Stimulated activated CD8-positive, alpha-beta memory T cell treated with anti-CD3 and anti-CD28 coated beads, Interleukin-15, amount 100 ng/mL, for 1 hour (primary cell): ENCODE measurements around the gene DNAJC5.

Experiments used
- DNase-seq: peaks from one replicate; pipeline ENCODE4 v3.0.0-alpha.2; 2020; ENCODE audit warnings: low read depth

DNAJC5 gene

DNA sequence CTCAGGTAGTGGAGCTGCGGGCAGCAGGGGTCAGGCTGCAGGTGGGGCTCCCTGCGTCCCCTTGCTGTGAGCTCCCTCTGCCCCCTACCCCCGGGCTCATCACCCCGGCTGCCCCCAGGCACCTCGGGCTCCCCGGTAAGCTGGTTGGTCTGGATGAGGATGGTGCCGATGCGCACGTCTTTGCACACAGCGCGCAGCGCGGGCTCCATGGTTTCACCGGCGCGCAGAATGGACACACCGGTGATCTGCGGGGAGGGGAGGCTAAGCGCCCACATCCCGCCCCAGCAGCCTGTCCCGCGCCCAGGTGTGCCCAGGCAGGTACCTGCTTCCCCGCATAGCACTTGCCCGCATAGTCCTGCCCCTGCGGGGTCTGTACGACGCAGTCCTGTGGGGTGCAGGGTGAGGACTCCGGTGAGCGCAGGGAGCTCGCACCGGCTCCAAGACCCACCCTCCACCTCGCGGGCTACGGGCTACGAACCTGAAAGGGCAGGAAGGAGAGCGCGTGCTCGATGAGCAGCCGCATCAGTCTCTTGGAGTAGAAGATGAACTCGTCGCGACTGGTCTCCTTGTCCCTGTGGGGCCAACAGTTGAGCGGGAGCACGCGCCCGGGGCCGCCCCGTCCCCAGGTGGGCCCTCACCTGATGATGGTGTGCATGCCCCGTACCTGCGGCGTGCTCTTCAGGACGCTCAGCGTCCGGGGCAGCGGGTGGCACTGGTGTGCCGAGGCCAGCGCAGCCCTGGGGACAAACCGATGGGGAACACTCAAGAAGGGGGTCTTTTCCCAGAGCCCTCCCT is 45.7 kb downstream of the DNAJC5 start:
- DNase-seq, result no peak

DNA sequence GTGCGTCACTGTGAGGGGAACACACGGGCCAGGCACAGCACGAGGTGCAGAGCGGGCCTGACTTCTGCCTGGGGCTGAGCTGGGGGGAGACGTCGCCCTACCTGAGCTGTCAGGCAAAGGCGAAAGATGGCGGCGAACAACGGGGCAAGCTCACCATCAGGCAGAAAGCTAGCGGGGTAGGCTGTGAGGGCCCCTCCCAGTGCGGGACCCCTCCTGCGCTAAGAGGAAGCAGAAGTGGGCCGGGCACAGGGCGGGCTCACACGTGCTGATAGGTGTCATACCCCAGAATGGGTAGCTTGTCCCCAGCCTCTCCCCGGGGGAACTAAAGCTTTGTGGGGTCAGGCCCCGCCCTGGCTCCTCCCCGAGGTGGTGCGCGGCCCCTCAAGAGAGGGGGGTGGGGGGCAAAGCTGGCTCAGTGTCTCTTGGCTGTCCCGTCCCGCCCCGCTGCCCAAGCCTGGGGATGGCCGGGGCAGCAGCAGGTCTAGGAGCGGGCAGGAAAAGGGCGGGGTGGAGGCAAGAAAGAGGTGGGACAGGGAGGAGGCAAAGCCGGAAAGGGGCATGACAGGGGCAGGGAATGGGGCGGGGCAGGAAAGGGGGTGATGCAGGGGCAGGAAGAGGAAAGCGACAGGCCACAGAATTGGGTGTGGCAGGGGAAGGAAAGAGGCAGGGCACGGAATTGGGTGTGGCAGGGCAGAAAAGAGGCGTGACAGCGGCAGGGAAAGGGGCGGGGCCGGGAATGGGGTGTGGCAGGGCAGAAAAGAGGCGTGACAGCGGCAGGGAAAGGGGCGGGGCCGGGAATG is 46.6 kb downstream of the DNAJC5 start:
- DNase-seq, result no peak

GRCh38 chr20:63942250-63942951 is 47.5 kb downstream of the DNAJC5 start:
- DNase-seq, result no peak

DNA sequence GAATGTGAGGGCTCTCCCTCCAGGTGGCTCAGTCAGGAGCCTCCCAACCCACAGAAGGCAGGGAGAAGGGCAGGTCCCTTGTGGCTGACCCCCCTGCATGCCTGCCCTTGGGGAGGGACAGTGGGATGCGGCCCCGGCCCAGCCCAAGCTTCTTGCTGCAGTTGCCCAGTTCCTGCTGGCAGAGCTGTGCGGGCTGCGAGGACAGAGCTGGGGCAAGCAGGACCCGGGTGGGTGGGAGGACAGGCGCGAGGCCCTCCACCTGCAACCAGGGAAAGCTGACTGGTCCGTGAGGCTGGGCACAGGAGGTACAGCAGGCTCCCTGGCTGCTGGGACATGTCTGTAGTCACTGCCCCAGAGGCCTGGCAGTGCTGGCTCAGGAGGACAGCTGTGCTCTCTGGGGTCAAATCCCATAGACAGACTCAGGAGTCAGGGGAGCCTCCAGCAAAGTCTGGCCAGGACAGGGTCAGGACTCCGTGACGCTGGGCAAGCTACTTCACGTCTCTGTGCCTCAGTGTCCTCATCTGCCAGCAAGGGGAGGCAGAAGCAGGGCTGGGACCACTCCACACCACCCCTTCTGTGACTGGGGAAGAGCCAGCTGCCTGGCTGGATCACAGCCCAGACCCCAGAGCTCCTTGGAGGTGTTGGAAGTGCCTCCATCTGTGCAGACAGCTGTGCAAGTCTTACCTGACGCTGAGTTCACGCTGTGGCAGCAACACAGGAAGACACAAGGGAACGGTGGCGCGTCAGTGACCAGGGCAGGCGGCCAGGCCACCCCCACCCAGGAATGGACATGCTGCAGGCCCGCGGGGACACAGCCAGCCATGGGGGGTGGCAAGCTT is 48.3 kb downstream of the DNAJC5 start:
- no peak for DNase-seq

GRCh38 chr20:63943808-63944077 is 48.8 kb downstream of the DNAJC5 start:
- no peak for DNase-seq

DNA sequence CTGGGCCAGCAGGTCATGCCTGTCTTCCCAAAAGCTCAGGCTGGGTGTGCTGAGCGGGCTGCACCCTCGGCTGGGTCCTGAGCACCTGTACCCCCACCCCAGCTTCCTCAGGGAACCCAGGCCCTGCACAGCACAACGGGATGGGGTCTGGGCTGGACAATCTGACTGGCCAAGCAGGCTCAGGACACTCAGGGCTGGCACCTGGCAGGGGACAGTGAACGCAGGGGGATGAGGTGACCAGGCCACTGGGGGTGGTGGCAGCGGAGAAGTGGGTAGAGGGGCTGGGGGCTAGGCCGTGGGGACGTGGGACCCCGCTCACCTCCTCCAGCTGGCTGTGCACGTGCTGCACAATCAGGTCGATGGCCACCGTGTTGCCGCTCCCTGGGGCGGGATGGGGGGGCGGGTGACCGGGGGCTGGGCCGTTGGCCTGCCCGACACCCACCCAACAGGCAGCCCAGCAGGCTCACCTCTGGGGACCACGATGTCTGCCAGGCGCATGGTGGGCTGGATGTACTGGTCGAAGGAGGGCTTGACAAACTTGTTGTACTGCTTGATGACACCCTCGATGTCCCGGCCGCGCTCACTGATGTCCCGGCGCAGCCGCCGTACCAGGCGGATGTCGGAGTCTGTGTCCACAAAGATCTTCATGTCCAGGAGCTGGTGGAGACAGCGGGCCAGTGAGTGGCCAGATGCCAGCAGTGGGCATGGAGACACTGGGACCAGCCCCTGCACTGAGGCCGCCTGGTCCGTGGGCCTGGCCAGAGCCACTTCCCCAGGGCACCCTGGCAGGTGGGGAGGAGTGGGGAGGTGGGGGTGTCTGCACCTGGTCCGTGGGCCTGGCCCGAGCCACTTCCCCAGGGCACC is 49.4 kb downstream of the DNAJC5 start:
- DNase-seq, result no peak

DNA sequence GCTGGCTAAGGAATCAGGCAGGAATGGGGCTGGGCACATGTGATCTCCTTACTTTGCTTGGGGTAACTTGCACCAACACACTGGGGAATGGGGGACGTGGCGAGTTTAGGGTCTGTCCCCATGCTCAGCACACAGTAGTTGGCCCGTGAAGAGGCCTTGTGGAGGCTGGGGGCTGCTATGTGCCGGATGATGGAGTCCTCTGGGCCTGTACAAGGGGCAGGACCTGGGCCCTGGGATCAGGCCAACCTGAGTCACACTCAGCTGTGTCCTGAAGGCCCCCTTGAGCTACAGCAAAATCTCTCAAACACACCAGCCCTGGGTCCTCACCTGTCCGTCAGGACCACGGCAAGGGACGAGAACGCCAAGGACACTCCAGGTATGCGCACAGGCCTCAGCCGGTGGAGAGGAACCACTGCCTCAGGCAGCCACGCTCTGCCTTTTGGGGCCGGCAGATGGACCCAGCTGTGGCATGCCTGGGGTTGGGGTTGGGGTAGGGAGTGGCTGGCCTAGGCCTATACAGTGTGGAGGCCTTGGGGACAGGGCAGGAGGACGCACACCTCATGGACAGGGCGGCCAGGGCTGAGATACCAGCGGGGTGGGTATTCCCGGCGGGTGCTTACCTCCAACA is 50.2 kb downstream of the DNAJC5 start:
- DNase-seq, result no peak

GRCh38 chr20:63945921-63946920 is 51.3 kb downstream of the DNAJC5 start:
- DNase-seq, result no peak

- no peak for DNase-seq
Measured at GRCh38 chr20:63946986-63947637, 52.2 kb downstream of the DNAJC5 start.

- no peak for DNase-seq
Measured at GRCh38 chr20:63947638-63948456, 52.9 kb downstream of the DNAJC5 start.

DNA sequence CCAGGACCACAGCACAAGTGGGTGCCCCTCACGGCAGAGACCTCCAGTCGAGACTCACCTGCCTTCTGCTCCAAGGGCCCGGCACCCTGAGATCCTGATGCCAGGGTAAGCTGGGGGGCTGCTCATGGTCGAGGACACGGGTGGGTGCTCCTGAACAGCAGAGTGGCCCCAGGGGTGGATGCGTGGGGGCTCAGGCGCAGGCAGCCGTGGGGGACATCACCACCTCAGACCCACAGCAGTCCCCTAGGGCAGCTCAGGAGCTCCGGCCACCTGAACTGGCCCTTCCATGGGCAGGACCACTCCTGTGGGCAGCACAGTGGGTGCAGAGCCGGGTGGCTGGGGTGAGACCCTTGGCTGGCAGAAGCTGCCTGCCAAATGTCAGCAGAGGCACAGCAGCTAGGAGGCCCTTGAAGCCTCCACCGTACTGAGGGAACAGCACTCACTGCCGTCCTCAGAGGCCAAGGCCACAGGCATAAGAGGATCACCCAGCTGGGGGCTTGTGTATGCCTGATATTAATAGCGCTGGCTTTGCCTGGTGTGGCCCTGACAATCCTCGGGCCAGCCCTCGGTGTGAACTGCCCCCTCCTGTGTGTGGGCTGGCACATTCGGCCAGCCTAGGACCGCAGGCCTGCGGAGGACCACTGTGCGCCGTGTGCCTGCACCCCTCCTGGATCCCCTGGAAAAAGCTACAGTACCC is 55.9 kb downstream of the DNAJC5 start:
- no peak for DNase-seq

DNA sequence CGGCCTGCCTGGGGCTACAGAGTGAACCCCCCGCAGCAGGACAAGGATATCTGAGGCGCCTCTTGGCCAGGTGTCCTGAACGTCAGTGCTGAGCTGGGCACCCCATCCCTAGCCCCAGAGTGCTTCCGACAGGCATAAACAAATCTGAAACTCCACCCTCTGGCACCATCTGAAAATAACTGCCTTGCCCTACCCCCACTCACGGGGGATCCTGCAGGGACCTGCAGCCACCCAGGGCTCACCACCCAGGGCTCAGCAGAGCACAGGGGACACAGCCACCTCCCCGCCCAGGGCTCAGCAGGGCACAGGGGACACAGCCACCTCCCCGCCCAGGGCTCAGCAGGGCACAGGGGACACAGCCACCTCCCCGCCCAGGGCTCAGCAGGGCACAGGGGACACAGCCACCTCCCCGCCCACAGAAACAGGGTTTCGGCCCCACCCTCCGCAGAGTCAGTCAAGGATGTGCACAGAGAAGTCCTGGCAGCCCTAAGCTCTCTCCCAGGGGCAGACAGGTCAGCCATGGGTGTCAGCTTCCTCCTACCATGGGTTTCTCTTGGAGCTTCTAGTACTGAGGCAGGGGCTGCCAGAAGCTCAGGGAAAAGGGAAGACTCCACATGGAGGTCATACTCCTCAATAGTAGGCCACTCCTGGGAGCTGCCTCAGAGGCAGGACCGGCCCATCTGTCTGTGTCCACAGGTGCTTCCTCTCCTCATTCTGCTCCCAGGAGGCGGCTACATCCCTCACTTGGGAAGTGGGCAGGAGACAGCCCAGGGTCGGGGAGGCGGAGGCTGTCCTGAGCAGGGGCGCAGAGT is 56.7 kb downstream of the DNAJC5 start:
- DNase-seq, result no peak

GRCh38 chr20:63952210-63952535 is 57.2 kb downstream of the DNAJC5 start:
- DNase-seq, result no peak

DNA sequence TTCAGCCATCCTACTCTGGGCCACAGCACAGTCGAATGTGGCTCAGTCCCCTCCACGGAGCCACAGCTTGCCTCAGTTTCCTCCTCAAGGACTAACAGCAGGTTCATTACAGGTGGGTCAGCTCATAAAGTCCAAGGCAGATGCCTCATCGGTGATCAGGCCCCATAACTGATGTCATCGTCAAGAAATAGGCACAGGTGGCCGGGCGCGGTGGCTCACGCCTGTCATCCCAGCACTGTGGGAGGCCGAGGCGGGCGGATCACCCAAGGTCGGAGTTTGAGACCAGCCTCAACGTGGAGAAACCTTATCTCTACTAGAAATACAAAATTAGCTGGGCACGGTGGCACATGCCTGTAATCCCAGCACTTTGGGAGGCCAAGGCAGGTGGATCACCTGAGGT is 57.8 kb downstream of the DNAJC5 start:
- DNase-seq, result no peak

DNA sequence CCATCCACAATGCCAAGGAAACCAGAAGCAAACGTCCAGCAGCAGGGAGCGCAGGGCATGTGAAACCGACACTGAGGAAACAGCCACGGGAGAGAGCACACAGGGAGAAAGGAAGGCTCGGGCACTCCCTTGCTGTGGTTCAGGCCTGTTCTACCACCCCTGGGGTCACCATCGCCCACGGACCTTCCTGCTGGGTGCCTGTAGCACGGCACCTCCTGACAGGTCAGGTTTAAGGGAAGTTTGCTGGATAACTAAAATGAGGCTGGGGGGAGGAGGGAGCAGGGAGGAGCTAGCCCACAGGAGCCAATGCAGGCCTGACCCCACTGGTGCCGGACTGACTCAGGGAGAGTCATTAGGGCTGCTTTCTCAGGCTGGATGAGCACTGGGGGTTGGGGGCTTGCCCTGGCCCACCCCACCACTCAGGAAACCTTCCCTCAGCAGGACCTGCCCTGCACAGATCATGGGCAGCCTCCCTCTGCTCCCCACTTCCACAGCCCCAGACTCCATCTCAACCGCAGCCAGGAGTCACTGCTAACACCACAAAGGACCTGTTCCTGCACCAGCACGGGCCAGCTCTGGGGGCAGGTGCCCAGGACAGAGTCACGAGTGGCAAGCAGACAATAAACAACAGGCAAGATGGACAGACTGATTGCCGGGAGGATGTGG is 59.0 kb downstream of the DNAJC5 start:
- DNase-seq, result no peak

DNA sequence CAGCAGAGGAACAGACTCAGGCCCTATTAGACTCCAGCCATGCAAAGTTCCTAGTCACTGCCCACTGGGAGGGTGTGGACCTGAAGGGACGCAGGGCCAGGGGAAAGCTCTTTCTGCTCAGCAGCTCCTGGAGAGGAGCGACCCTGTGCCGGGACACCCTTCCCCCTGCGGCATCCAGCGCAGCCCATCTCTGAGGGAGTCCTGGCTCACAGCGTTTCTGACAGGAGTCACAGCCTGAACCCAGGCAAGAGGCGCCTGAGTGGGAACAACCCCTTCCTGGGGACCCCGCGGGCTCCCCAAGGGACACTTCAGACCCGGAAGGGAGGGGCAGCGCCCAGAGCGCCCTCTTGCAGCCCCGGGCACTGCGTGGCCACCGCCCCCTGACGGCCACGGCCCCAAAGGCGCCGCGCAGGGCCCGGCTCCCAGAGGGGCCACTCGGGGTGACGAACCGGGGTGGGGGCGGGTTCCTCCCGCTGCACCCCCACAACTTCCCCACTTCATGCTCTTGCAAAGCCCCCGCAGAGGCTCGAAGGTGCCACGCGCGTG is 60.4 kb downstream of the DNAJC5 start:
- no peak for DNase-seq
